SU-DHL-6 (cell line): ENCODE data around the gene MTRR.

Experiments used
- EZH2phosphoT487 ChIP-seq: fragments of 200-600 bp; sonication (generic), shearing (Covaris generic); conservative IDR thresholded peaks from 2 replicates; pipeline ENCODE4 v1.6.1; 2018; ENCODE audit warnings: mild to moderate bottlenecking, antibody characterized with exemption, low read length, moderate library complexity, mixed read lengths
- TF ChIP-seq, protein P1 (sequence below): fragments of 200-600 bp; sonication (generic); IDR thresholded peaks from one replicate; pipeline ENCODE4 v1.5.1; 2017; ENCODE audit warnings: antibody characterized with exemption, mild to moderate bottlenecking, low read length, moderate library complexity; ENCODE audit not compliant: insufficient read depth, poor library complexity, severe bottlenecking

DNA sequence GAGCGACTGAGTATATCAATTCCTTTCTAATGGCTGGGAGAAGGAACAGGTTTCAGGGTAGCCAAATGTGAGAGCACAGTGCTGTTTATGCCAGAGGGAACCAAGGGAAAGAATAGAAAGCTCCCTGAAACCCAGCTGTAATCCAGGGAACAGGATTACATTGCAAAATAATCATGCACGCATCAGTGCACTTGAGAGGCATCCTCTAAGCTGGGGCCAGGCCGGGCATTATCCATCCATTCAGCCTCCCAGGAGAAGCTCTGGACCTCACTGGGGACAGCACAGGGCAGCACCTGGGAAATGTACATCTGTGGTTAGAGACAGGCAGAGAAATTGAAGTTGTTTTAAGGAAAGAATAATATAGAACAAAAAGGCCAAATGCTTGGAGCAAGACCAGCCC is 72.7 kb downstream of the MTRR start:
- TF ChIP-seq, protein P1, sequence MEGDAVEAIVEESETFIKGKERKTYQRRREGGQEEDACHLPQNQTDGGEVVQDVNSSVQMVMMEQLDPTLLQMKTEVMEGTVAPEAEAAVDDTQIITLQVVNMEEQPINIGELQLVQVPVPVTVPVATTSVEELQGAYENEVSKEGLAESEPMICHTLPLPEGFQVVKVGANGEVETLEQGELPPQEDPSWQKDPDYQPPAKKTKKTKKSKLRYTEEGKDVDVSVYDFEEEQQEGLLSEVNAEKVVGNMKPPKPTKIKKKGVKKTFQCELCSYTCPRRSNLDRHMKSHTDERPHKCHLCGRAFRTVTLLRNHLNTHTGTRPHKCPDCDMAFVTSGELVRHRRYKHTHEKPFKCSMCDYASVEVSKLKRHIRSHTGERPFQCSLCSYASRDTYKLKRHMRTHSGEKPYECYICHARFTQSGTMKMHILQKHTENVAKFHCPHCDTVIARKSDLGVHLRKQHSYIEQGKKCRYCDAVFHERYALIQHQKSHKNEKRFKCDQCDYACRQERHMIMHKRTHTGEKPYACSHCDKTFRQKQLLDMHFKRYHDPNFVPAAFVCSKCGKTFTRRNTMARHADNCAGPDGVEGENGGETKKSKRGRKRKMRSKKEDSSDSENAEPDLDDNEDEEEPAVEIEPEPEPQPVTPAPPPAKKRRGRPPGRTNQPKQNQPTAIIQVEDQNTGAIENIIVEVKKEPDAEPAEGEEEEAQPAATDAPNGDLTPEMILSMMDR: no peak
- TF ChIP-seq EZH2phosphoT487: no peak
